HEK293T (cell line): ENCODE measurements around the gene VWA8.

Experiments
- BHLHE40 ChIP-seq: fragments of 450-650 bp; IDR thresholded peaks from 2 replicates; pipeline ENCODE4 v1.6.1; 2016; ENCODE audit warnings: mild to moderate bottlenecking, moderate library complexity, borderline replicate concordance
- FOXM1 ChIP-seq: fragments of 450-650 bp; IDR thresholded peaks from 2 replicates; pipeline ENCODE4 v1.6.1; 2017; ENCODE audit warnings: mild to moderate bottlenecking, borderline replicate concordance

DNA sequence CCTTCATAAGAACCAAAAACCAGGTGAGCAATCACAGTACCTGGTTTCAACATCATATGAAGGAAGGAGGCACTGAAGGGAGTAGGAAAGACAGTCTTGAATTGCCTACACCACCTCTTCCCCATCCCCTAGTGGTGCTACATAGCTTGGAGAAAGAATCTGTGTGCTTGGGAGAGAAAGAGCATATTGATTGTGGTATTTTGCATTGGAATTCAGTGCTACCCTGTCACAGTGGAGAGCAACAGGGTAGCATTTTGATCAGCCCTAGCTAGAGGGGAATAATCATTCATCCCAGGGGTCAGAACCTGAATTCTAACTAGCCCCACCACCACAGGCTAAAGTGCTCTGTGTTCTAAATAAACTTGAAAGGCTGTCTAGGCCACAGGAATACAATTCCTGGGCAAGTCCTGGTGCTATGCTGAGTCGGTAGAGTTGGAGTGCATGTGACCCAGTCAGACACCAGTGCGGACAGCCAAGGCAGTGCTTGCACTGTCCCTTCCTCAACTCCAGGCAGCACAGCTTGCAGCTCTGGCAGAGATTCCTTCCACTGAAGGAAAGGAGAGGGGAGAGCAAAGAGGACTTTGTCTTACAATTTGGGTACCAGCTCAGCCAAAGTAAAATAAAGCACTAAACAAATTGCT, 158.7 kb downstream of the VWA8 start:
- TF ChIP-seq FOXM1: no peak
- TF ChIP-seq BHLHE40: no peak
